Subcutaneous adipose tissue (tissue), 4 donors: ENCODE results near the gene RHOT1. TPM values are rescaled to one million over a fixed set of nuclear protein-coding genes. Genes with fewer than 3 reads are reported as not detected.

Experiments used
- CTCF ChIP-seq: fragments of 450-650 bp; IDR thresholded peaks from one replicate; pipeline ENCODE4 v1.5.1; 2016; ENCODE audit warnings: low read depth, mild to moderate bottlenecking, control low read depth, antibody characterized with exemption, moderate library complexity
- total RNA-seq, 4 donors: library from RNA; depleted of rRNA; stranded (reverse); fragments of >200 nt; gene quantifications; one replicate each; pipeline ENCODE4 v1.1.0, GENCODE V29; 2016

RHOT1 gene
- total RNA-seq, 4 donors from 2014 or later: 56.6 to 112 (median 67.5) TPM

GRCh38 chr17:32189343-32189742, 47.0 kb downstream of the RHOT1 start:
- no peak for TF ChIP-seq CTCF

- TF ChIP-seq CTCF: no peak
These were observed 49.0 kb downstream of the RHOT1 start for GRCh38 chr17:32191306-32191705.

- TF ChIP-seq CTCF: no peak
These were observed 50.1 kb downstream of the RHOT1 start for GRCh38 chr17:32192379-32192778.

GRCh38 chr17:32197987-32198386, 55.7 kb downstream of the RHOT1 start:
- TF ChIP-seq CTCF: no peak

GRCh38 chr17:32206861-32207260, 64.6 kb downstream of the RHOT1 start:
- TF ChIP-seq CTCF: no peak

GRCh38 chr17:32208436-32208835, 66.1 kb downstream of the RHOT1 start:
- TF ChIP-seq CTCF: no peak

- no peak for TF ChIP-seq CTCF
These were observed 67.3 kb downstream of the RHOT1 start for GRCh38 chr17:32209608-32210007.

- TF ChIP-seq CTCF: no peak
These were observed 69.4 kb downstream of the RHOT1 start for GRCh38 chr17:32211671-32212070.
